ENCODE data around the gene FYN.

DNA sequence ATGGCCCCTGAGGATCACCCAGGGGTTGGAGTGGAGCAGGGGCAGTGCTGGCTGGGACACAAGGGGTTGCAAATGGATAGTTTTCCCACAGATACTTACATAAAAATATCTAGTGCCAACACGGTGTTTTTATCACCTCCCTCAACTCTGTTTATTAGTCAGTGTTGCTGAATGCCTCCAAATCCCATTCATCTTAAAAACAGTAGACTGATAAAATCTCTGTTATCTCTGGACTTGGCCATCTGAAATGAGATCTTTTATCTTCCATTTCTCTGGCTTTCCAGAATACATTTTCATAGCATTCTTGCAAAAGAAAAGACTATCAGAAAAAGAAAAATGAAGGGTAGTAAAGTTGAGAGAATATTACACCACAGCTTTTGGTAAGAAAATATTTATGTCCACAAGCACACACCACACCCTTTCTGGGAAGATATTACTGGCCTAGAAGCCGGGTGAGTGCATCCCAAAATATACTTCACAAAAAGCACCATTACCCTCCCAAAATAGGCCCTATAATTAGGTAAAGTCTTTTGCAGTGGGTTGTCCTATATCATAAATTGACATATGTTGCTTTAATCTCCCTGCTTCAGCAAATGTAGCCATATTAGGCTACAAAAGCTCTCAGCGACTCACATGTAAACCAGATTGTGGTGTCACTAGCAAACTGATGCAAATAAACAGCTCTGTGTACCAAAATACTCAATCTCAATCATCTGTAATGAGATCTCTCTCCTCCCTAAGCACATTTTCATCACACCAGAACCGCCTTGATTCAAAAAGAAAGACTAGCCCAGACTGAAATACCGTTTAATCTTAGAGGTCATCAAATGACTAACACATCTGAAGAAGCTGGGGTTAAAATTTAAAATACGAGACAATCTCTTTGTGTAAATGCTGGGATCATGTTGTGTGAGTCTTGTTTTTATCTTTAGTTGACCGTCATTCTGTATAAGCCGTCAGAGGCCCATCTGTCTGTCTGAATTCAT, 96.7 kb downstream of the FYN start:
- TF ChIP-seq POLR2AphosphoS5 (IDR thresholded peaks at IDR 0.05; ENCODE audit: borderline replicate concordance, low read depth, low read length): no peak
- TF ChIP-seq EZH2 (IDR thresholded peaks at IDR 0.05): no peak
